ENCODE data around the gene BMPER. TPM values are rescaled to one million over a fixed set of nuclear protein-coding genes. Genes with fewer than 3 reads are reported as not detected.

Gene BMPER
- total and polyA plus RNA-seq, 3 donors from 2014 or later, result 1.7 to 2.8 (median 2.4) TPM

DNA sequence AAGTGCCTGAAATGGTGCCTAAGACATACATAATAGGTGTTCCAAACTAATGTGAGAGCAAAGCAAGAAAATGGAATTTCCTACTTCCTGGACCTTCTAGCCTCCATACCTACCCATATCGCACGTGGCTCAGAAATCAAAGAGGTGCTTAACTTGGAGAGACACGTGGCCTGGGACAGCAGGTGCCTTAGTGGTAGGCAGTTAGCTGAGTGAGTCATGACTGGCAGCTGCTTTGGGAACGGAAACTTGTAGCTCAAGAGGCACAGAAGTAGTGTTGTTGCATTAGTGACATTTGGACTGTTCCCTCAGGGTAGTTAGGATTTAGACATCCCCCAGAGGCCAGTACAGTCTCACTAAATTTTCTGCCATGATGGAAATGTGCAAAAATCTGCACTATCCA, 12.0 kb upstream of the BMPER start:
- Histone ChIP-seq H3K27me3 (no peaks in the 10 kb centered on the region), H3K36me3 (ENCODE audit: low read depth, missing control alignments) (no peaks in the 10 kb centered on the region), H3K4me3 (no peak overlapping the region), H3K9me3 (no peaks in the 10 kb centered on the region), H3K4me1 (peaks cover 11% of the 10 kb centered on the region), H3K27ac (no peak overlapping the region)
- no peak for DNase-seq
- 92 to 96% methylated on average over 4 of the region's 4 CpGs for WGBS, 2 donors
- TF ChIP-seq, protein P1, sequence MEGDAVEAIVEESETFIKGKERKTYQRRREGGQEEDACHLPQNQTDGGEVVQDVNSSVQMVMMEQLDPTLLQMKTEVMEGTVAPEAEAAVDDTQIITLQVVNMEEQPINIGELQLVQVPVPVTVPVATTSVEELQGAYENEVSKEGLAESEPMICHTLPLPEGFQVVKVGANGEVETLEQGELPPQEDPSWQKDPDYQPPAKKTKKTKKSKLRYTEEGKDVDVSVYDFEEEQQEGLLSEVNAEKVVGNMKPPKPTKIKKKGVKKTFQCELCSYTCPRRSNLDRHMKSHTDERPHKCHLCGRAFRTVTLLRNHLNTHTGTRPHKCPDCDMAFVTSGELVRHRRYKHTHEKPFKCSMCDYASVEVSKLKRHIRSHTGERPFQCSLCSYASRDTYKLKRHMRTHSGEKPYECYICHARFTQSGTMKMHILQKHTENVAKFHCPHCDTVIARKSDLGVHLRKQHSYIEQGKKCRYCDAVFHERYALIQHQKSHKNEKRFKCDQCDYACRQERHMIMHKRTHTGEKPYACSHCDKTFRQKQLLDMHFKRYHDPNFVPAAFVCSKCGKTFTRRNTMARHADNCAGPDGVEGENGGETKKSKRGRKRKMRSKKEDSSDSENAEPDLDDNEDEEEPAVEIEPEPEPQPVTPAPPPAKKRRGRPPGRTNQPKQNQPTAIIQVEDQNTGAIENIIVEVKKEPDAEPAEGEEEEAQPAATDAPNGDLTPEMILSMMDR (IDR thresholded peaks at IDR 0.05), result no peak
- TF ChIP-seq POLR2A (IDR thresholded peaks at IDR 0.05), result no peak
- intact Hi-C loops (cut with DNase I; ENCODE audit: low total_unique reads), result no loop called here

DNA sequence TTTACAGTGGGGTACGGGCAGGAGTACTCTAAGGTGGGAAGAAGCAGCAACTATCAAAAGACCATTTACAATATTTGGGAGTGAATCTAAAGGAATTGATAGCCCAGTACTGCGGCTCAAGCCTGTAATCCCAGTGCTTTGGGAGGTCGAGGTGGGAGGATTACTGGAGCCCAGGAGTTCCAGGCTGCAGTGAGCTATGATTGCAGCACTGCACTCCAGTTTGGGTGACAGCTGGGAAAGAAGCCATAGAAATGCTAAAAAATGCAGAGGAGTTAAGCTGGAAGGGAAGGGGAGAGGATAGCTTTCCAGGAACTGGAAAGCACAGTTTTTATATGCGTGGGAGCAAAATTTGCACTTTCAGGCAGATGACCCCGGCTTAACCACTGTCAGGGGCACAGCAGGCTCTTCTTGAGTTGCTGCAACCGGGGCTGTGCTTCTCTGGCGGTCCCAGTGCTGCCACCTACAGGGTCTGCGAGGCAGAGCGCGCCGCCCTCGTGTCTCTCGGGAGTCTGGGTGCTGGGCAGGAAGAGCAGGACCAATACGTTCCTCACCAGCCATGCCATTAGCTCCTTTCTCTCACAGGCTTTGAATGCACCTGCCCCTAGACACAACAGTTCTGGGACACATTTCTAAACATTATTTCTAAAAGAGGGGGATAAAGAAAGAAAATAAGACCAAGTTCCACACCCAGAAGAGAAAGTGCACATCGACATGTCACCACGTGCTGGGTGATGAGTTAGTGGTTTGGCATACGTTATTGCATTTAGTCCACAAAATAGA, 10.1 kb upstream of the BMPER start:
- no peaks in the 10 kb centered on the region for H3K36me3 ChIP-seq (ENCODE audit: low read depth, missing control alignments)
- H3K9me3 ChIP-seq, result no peaks in the 10 kb centered on the region
- peak; percentile 93 for DNase-seq
- peaks cover 11% of the 10 kb centered on the region for H3K4me1 ChIP-seq
- intact Hi-C loops (cut with DNase I; ENCODE audit: low total_unique reads), result no loop called here
- H3K27me3 ChIP-seq, result no peaks in the 10 kb centered on the region
- no peak overlapping the region for H3K4me3 ChIP-seq
- TF ChIP-seq POLR2A (IDR thresholded peaks at IDR 0.05), result no peak
- TF ChIP-seq, protein P1 (IDR thresholded peaks at IDR 0.05), result peak; percentile 68 to 85 (median 76)
- no peak overlapping the region for H3K27ac ChIP-seq
- 23 to 24% methylated on average over 17 of the region's 17 CpGs for WGBS, 2 donors

DNA sequence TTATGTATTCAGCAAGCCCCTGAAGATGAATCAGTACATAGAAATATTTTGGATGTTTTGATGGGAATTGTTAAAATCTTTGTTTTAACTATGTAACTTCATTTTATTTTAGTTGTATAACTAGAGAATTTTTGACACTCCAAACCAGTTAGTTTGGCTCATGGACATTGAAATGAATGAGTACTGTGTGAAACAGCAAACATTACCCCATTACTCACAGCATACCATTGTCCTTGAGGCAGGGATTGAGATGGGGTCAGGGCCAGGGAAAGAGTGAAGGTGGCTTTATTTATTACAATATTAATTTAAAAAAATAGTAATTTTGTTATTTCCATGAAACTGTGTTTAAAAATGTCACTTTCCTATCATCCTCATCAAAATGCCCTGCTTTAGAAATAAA, 4.8 kb upstream of the BMPER start:
- intact Hi-C loops (cut with DNase I; ENCODE audit: low total_unique reads), result no loop called here
- TF ChIP-seq, protein P1 (IDR thresholded peaks at IDR 0.05), result no peak
- no peak for TF ChIP-seq POLR2A (IDR thresholded peaks at IDR 0.05)
- Histone ChIP-seq H3K27me3 (no peaks in the 10 kb centered on the region), H3K36me3 (ENCODE audit: low read depth, missing control alignments) (no peaks in the 10 kb centered on the region), H3K4me1 (peaks cover 4% of the 10 kb centered on the region), H3K27ac (no peak overlapping the region), H3K4me3 (no peak overlapping the region), H3K9me3 (no peaks in the 10 kb centered on the region)
- DNase-seq, result no peak

DNA sequence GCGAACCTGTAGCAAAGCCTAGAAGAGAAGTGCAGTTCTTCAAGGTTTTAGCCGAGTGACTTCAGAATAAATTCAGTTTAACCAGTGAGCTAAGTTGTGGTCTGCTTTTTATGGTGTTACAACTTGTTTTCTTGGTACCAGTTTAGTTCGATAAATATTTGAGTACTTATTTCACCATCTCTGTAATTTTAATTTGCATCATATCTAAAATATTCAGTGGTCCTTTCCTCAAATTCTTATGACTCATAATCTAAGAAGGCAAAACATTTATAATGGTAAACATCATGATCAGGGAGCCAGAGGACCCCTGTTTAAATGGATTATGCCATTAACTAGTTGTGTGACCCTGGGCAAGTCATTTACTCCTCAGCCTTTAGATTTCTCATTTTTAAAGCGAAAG, 4.1 kb upstream of the BMPER start:
- no peaks in the 10 kb centered on the region for H3K9me3 ChIP-seq
- H3K27me3 ChIP-seq, result no peaks in the 10 kb centered on the region
- H3K27ac ChIP-seq, result no peak overlapping the region
- DNase-seq, result no peak
- H3K36me3 ChIP-seq (ENCODE audit: low read depth, missing control alignments), result no peaks in the 10 kb centered on the region
- TF ChIP-seq, protein P1 (IDR thresholded peaks at IDR 0.05), result no peak
- no peak for TF ChIP-seq POLR2A (IDR thresholded peaks at IDR 0.05)
- intact Hi-C loops (cut with DNase I; ENCODE audit: low total_unique reads), result no loop called here
- H3K4me1 ChIP-seq, result no peaks in the 10 kb centered on the region
- H3K4me3 ChIP-seq, result no peak overlapping the region
- WGBS, 2 donors, result 91 to 98% methylated on average over 4 of the region's 4 CpGs

DNA sequence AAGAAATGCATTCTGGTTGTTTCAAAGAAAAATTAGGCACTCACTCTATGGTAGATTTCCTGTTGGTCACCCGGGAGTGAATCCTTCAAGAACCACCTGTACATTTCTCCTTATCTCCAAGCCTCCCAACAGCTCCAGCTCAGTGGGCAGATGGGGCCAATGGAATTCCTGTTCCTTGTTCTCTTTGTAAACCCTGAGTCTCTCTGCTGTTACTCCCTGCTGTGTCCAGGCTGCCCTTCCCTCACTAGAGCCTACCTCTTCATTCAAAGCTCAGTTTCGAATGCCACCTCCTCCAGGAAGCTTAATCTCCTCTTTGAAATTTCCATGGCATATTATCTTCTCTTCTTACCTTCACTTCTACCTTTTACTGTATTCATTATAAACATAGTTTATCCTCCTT, 3.5 kb upstream of the BMPER start:
- intact Hi-C loops (cut with DNase I; ENCODE audit: low total_unique reads), result no loop called here
- WGBS, 2 donors, result 45 to 91% methylated on average over 2 of the region's 2 CpGs
- no peak for TF ChIP-seq POLR2A (IDR thresholded peaks at IDR 0.05)
- TF ChIP-seq, protein P1 (IDR thresholded peaks at IDR 0.05), result no peak
- H3K27me3 ChIP-seq, result no peaks in the 10 kb centered on the region
- H3K36me3 ChIP-seq (ENCODE audit: low read depth, missing control alignments), result no peaks in the 10 kb centered on the region
- no peaks in the 10 kb centered on the region for H3K4me1 ChIP-seq
- no peak overlapping the region for H3K4me3 ChIP-seq
- H3K27ac ChIP-seq, result no peak overlapping the region
- no peak for DNase-seq
- H3K9me3 ChIP-seq, result no peaks in the 10 kb centered on the region

Measured in testis (tissue), 3 donors.